A549 (cell line): ENCODE measurements around the gene EXO1.

Source experiments
- CBX2 ChIP-seq: fragments of 200-600 bp; sonication (generic); IDR thresholded peaks from 2 replicates; pipeline ENCODE4 v1.6.1; 2016; ENCODE audit warnings: low read depth, mild to moderate bottlenecking, borderline replicate concordance
- CEBPB ChIP-seq, 2 experiments: fragments of >200 bp in 1 of 2; sonication (Bioruptor Twin) in 1 of 2; formaldehyde crosslinking in 1 of 2; IDR thresholded peaks; 2 replicates each; pipeline ENCODE4 v1.6.1; 2012 to 2016
- CHD2 ChIP-seq: fragments of 150-350 bp; IDR thresholded peaks from 2 replicates; pipeline ENCODE4 v1.6.1; 2014; ENCODE audit warnings: low read length; ENCODE audit not compliant: partially characterized antibody
- EHMT2 ChIP-seq: fragments of 200-600 bp; sonication (generic); IDR thresholded peaks from 2 replicates; pipeline ENCODE4 v1.6.1; 2016; ENCODE audit warnings: antibody characterized with exemption, low read depth, mild to moderate bottlenecking, moderate library complexity
- KDM5A ChIP-seq: fragments of 200-600 bp; sonication (generic); IDR thresholded peaks from 2 replicates; pipeline ENCODE4 v1.6.1; 2016; ENCODE audit warnings: antibody characterized with exemption, mild to moderate bottlenecking
- SMC3 ChIP-seq: fragments of >200 bp; sonication (Bioruptor Twin); formaldehyde crosslinking; IDR thresholded peaks from 3 replicates; pipeline ENCODE4 v1.6.1; 2018; ENCODE audit warnings: inconsistent platforms
- ZFP36 ChIP-seq: fragments of 450-650 bp; IDR thresholded peaks from 2 replicates; pipeline ENCODE4 v1.6.1; 2014; ENCODE audit warnings: borderline replicate concordance; ENCODE audit not compliant: partially characterized antibody
- TF ChIP-seq, protein P1 (sequence below): fragments of >200 bp; sonication (Bioruptor Twin); formaldehyde crosslinking; IDR thresholded peaks from 3 replicates; pipeline ENCODE4 v1.5.1; 2016
- TF ChIP-seq, protein P2 (sequence below): fragments of 200-600 bp; sonication (generic); IDR thresholded peaks from 2 replicates; pipeline ENCODE4 v1.6.1; 2016; ENCODE audit warnings: antibody characterized with exemption, mild to moderate bottlenecking, moderate library complexity

DNA sequence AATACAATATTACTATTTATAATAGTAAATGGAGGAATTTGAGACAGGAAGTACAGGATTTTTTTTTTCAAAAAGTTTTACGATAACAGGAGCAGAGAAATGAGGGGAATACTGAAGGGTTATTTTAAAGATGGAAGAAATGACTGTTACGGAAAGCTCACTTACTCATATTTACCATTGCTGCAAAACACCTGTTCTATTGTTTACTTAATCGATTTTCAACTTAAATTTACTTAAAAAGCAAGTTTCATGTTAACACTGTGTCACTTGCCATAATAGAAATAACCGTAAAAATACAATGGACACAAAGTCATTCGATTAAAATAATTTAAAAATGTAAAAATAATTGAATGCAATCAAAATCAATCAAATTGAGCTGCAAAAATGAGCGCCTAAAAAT is 3.4 kb upstream of the EXO1 start:
- TF ChIP-seq, protein P1, sequence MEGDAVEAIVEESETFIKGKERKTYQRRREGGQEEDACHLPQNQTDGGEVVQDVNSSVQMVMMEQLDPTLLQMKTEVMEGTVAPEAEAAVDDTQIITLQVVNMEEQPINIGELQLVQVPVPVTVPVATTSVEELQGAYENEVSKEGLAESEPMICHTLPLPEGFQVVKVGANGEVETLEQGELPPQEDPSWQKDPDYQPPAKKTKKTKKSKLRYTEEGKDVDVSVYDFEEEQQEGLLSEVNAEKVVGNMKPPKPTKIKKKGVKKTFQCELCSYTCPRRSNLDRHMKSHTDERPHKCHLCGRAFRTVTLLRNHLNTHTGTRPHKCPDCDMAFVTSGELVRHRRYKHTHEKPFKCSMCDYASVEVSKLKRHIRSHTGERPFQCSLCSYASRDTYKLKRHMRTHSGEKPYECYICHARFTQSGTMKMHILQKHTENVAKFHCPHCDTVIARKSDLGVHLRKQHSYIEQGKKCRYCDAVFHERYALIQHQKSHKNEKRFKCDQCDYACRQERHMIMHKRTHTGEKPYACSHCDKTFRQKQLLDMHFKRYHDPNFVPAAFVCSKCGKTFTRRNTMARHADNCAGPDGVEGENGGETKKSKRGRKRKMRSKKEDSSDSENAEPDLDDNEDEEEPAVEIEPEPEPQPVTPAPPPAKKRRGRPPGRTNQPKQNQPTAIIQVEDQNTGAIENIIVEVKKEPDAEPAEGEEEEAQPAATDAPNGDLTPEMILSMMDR, result no peak
- TF ChIP-seq EHMT2 (no peak), SMC3 (no peak), CEBPB (IDR thresholded peaks at IDR 0.05) (no peak), CHD2 (no peak), ZFP36 (no peak), KDM5A (no peak), CBX2 (no peak)
- TF ChIP-seq, protein P2, sequence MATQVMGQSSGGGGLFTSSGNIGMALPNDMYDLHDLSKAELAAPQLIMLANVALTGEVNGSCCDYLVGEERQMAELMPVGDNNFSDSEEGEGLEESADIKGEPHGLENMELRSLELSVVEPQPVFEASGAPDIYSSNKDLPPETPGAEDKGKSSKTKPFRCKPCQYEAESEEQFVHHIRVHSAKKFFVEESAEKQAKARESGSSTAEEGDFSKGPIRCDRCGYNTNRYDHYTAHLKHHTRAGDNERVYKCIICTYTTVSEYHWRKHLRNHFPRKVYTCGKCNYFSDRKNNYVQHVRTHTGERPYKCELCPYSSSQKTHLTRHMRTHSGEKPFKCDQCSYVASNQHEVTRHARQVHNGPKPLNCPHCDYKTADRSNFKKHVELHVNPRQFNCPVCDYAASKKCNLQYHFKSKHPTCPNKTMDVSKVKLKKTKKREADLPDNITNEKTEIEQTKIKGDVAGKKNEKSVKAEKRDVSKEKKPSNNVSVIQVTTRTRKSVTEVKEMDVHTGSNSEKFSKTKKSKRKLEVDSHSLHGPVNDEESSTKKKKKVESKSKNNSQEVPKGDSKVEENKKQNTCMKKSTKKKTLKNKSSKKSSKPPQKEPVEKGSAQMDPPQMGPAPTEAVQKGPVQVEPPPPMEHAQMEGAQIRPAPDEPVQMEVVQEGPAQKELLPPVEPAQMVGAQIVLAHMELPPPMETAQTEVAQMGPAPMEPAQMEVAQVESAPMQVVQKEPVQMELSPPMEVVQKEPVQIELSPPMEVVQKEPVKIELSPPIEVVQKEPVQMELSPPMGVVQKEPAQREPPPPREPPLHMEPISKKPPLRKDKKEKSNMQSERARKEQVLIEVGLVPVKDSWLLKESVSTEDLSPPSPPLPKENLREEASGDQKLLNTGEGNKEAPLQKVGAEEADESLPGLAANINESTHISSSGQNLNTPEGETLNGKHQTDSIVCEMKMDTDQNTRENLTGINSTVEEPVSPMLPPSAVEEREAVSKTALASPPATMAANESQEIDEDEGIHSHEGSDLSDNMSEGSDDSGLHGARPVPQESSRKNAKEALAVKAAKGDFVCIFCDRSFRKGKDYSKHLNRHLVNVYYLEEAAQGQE, result no peak
